Neural progenitor cell (in vitro differentiated cells): ENCODE measurements around the gene PTPN4.

ENCODE experiments used
- CTCF ChIP-seq: fragments of 200-600 bp; sonication (generic); IDR thresholded peaks from 2 replicates; pipeline ENCODE4 v1.5.1; 2017; ENCODE audit warnings: antibody characterized with exemption, mild to moderate bottlenecking
- EZH2 ChIP-seq: fragments of 200-600 bp; sonication (generic); IDR thresholded peaks from 2 replicates; pipeline ENCODE4 v1.6.1; 2017; ENCODE audit warnings: antibody characterized with exemption, mild to moderate bottlenecking, moderate library complexity
- EZH2phosphoT487 ChIP-seq: fragments of 200-600 bp; sonication (generic); IDR thresholded peaks from 2 replicates; pipeline ENCODE4 v1.6.1; 2017; ENCODE audit warnings: antibody characterized with exemption

DNA sequence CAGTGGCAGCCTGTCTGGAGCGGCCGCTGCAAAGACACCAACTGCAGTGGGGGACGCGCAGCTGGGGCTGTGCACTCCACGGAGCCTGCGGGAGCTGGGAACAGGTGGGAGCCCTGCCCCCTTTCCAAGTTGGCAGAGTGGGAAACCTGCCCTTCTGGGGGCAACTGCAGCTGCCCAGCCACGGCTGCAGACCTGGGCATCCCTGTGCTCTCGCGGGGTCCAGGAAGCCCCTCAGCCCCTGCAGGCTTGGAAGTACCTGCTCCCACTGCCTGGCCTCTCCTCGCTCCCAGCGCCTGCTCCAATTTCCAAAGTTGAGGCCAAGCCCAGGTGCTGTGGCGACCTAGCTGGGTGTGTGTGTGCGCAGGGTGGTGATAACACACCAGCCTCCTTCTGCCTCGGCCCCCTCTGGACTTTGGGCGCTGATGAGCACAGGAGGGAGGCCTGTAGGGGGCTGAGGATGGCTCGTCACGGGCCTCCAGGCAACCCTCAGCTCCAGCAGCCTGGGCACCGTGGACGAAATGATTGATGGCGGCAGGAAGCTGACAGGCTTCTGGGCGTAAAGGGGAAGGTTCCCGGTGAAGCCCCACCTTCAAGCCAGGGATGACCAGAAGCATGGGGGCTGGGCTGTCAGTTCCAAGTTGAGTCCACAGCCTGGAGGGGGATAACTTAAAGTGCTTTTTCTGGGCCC is 76.9 kb downstream of the PTPN4 start:
- no peak for TF ChIP-seq CTCF
- TF ChIP-seq EZH2, result no peak
- TF ChIP-seq EZH2phosphoT487, result no peak
